HEK293 (cell line): Measurements from ENCODE around the gene COL19A1.
A peak's percentile ranks its signal among the peaks of the same experiment; 100 is the strongest.

ENCODE experiments used
- CTCF ChIA-PET: fragments of 350-600 bp; formaldehyde crosslinking; extraction: SDS; loops from one replicate; lab custom pipeline; 2021; ENCODE audit warnings: antibody characterized with exemption; lab: Yijun Ruan, JAX
- POLR2A ChIA-PET: fragments of 300-600 bp; formaldehyde crosslinking; extraction: SDS; loops from one replicate; lab custom pipeline; 2020; ENCODE audit warnings: antibody characterized with exemption, inconsistent platforms; lab: Yijun Ruan, JAX
- H3K27ac ChIP-seq: fragments of 200-500 bp; sonication (Bioruptor generic); 2 replicates; pipeline ENCODE4 v1.5.1; 2014; ENCODE audit warnings: low read depth, low read length, control low read depth, inconsistent platforms; ENCODE audit errors: extremely low read depth
- H3K36me3 ChIP-seq, 2 experiments: fragments of 200-500 bp in 1 of 2; sonication (Bioruptor generic) in 1 of 2; 1 replicate in 1 of 2; 2 replicates in 1 of 2; pipeline ENCODE4 v1.5.1; 2014 to 2017; ENCODE audit warnings: inconsistent platforms in 2 of 2, low read length in 2 of 2; ENCODE audit not compliant: control insufficient read depth in 2 of 2, insufficient read depth in 1 of 2
- H3K4me1 ChIP-seq: fragments of 200-500 bp; sonication (Bioruptor generic); 2 replicates; pipeline ENCODE4 v1.5.1; 2014; ENCODE audit warnings: mild to moderate bottlenecking, low read length, inconsistent platforms; ENCODE audit not compliant: control insufficient read depth, insufficient read depth
- H3K4me3 ChIP-seq: 2 replicates; pipeline ENCODE4 v1.5.1; 2011; ENCODE audit warnings: low read depth, mild to moderate bottlenecking, control low read depth, low read length, moderate library complexity
- H3K9me3 ChIP-seq: fragments of 200-500 bp; sonication (Bioruptor generic); 2 replicates; pipeline ENCODE4 v1.5.1; 2014; ENCODE audit warnings: low read depth, low read length, inconsistent platforms; ENCODE audit not compliant: control insufficient read depth, insufficient read depth
- EGR2 ChIP-seq: fragments of 450-650 bp; formaldehyde crosslinking; IDR thresholded peaks from 2 replicates; pipeline ENCODE4 v1.5.1; 2016; ENCODE audit warnings: low read depth, missing biosample characterization, missing genetic modification characterization
- FEZF1 ChIP-seq: fragments of 450-650 bp; formaldehyde crosslinking; IDR thresholded peaks from 2 replicates; pipeline ENCODE4 v1.5.1; 2016; ENCODE audit warnings: missing biosample characterization, missing genetic modification characterization
- GLI4 ChIP-seq: fragments of 450-650 bp; formaldehyde crosslinking; IDR thresholded peaks from 2 replicates; pipeline ENCODE4 v1.5.1; 2016; ENCODE audit warnings: missing biosample characterization, missing genetic modification characterization
- MZF1 ChIP-seq: fragments of 450-650 bp; formaldehyde crosslinking; IDR thresholded peaks from 2 replicates; pipeline ENCODE4 v1.5.1; 2017; ENCODE audit warnings: missing biosample characterization, missing genetic modification characterization, borderline replicate concordance
- PRDM1 ChIP-seq: fragments of 450-650 bp; formaldehyde crosslinking; IDR thresholded peaks from 2 replicates; pipeline ENCODE4; 2016; ENCODE audit warnings: missing biosample characterization, missing genetic modification characterization
- SALL2 ChIP-seq: fragments of 450-650 bp; formaldehyde crosslinking; IDR thresholded peaks from 2 replicates; pipeline ENCODE4 v1.5.0; 2017; ENCODE audit warnings: missing biosample characterization, mild to moderate bottlenecking, missing genetic modification characterization, borderline replicate concordance
- SCRT2 ChIP-seq: fragments of 450-650 bp; formaldehyde crosslinking; IDR thresholded peaks from 2 replicates; pipeline ENCODE4 v1.5.1; 2016; ENCODE audit warnings: missing biosample characterization, missing genetic modification characterization
- SP3 ChIP-seq: fragments of 450-650 bp; formaldehyde crosslinking; IDR thresholded peaks from 2 replicates; pipeline ENCODE4 v1.5.1; 2016; ENCODE audit warnings: missing biosample characterization, missing genetic modification characterization
- ZIC2 ChIP-seq: fragments of 450-650 bp; formaldehyde crosslinking; IDR thresholded peaks from 2 replicates; pipeline ENCODE4 v1.5.1; 2016; ENCODE audit warnings: missing biosample characterization, missing genetic modification characterization
- ZNF174 ChIP-seq: fragments of 450-650 bp; formaldehyde crosslinking; IDR thresholded peaks from 2 replicates; pipeline ENCODE4 v1.5.0; 2017; ENCODE audit warnings: missing biosample characterization, mild to moderate bottlenecking, missing genetic modification characterization
- ZNF184 ChIP-seq: fragments of 450-650 bp; IDR thresholded peaks from 2 replicates; pipeline ENCODE4 v1.5.1; 2018; ENCODE audit warnings: missing biosample characterization, mild to moderate bottlenecking, missing genetic modification characterization
- ZNF266 ChIP-seq: fragments of 450-650 bp; formaldehyde crosslinking; IDR thresholded peaks from 2 replicates; pipeline ENCODE4 v1.5.1; 2016; ENCODE audit warnings: missing biosample characterization, missing genetic modification characterization, low read depth
- ZNF48 ChIP-seq: fragments of 450-650 bp; formaldehyde crosslinking; IDR thresholded peaks from 2 replicates; pipeline ENCODE4 v1.5.1; 2016; ENCODE audit warnings: missing biosample characterization, missing genetic modification characterization
- ZNF555 ChIP-seq: fragments of 450-650 bp; formaldehyde crosslinking; conservative IDR thresholded peaks from 2 replicates; pipeline ENCODE4 v1.5.1; 2017; ENCODE audit warnings: missing biosample characterization, mild to moderate bottlenecking, missing genetic modification characterization, inconsistent platforms
- TF ChIP-seq, protein P1 (sequence below): fragments of 450-650 bp; IDR thresholded peaks from 2 replicates; pipeline ENCODE4 v1.5.1; 2018; ENCODE audit warnings: missing biosample characterization, missing genetic modification characterization
- TF ChIP-seq, protein P2 (sequence below): fragments of 450-650 bp; formaldehyde crosslinking; IDR thresholded peaks from 2 replicates; pipeline ENCODE4 v1.5.1; 2017; ENCODE audit warnings: missing biosample characterization, missing genetic modification characterization
- TF ChIP-seq, protein P3 (sequence below): sonication (generic); formaldehyde crosslinking; IDR thresholded peaks from 2 replicates; pipeline ENCODE4 v1.8.1; 2022; ENCODE audit warnings: mild to moderate bottlenecking, moderate library complexity, missing genetic modification reagents
- TF ChIP-seq, protein P4 (sequence below): fragments of 450-650 bp; formaldehyde crosslinking; IDR thresholded peaks from 2 replicates; pipeline ENCODE4 v1.5.1; 2017; ENCODE audit warnings: missing biosample characterization, missing genetic modification characterization
- TF ChIP-seq, protein P5 (sequence below): fragments of 450-650 bp; formaldehyde crosslinking; IDR thresholded peaks from 2 replicates; pipeline ENCODE4 v1.5.1; 2016; ENCODE audit warnings: missing biosample characterization, missing genetic modification characterization
- TF ChIP-seq, protein P6 (sequence below): fragments of 450-650 bp; formaldehyde crosslinking; IDR thresholded peaks from 2 replicates; pipeline ENCODE4 v1.5.1; 2016; ENCODE audit warnings: missing biosample characterization, missing genetic modification characterization

Gene COL19A1

DNA sequence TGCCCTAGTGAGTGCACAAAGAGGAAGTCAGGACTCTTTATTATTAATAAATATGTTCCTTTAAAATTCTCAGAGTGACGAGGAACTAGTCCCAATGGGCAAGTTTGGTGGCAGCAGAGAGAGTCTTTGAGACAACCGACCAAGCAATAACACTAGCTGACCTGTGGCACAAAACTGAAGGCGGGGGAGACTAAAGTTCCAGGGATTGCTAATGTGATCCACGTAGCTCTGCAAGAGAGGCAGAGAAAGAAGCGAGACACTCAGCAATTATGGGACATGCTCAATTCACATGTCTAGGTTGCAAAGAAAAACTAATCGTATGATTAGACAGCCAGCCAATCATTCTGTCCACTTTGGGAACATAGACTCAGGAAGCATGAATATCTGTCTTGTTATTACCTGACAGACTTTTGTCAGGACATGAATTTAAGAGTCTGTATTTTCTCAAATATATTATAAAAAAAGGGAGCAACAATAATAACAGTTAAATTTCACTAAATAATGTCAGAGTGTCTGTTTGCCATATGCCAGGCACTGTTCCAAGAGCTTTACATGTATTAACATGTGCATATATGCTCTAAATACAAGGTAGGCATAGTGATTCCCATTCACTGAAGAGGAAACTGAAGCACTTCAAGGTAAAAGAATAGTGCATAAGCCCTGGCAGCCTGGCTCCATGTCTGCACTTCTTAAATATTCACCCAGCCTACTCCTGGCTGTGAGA, 355.5 kb downstream of the COL19A1 start:
- H3K4me3 ChIP-seq = no peak overlapping the region
- H3K4me1 ChIP-seq = no peaks in the 10 kb centered on the region
- H3K36me3 ChIP-seq = no peaks in the 10 kb centered on the region
- TF ChIP-seq, protein P1, sequence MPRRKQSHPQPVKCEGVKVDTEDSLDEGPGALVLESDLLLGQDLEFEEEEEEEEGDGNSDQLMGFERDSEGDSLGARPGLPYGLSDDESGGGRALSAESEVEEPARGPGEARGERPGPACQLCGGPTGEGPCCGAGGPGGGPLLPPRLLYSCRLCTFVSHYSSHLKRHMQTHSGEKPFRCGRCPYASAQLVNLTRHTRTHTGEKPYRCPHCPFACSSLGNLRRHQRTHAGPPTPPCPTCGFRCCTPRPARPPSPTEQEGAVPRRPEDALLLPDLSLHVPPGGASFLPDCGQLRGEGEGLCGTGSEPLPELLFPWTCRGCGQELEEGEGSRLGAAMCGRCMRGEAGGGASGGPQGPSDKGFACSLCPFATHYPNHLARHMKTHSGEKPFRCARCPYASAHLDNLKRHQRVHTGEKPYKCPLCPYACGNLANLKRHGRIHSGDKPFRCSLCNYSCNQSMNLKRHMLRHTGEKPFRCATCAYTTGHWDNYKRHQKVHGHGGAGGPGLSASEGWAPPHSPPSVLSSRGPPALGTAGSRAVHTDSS = no peak
- no peak for TF ChIP-seq ZNF48
- ChIA-PET POLR2A (interaction anchor here (1.0 kb wide), 1 partner anchor 734 kb away, joined by 3 read pairs; no protein-coding TSS in a partner anchor), CTCF (interaction anchor here (0.5 to 5.7 kb wide), 59 partner anchors 9 to 1844 kb away, joined by 3 to 112 read pairs (median 6); partner anchors contain the start of gene SDHAF4)
- no peak overlapping the region for H3K27ac ChIP-seq
- no peaks in the 10 kb centered on the region for H3K9me3 ChIP-seq

DNA sequence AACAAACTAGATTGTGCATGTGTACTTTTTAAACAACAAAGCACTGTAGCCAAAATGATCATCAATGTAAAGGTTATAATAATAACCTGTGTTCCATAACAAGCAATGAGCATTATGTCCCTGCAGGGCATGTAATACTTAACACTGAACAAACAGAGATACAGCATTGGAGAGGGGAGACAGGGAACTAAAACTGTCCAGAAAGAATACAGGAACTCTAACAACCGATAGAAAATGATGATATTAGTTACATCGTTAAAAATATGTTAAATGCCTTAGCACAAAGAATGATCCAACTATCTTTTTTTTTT, 356.0 kb downstream of the COL19A1 start:
- TF ChIP-seq FEZF1 (peak; percentile 89), ZNF184 (no peak)
- TF ChIP-seq, protein P2, sequence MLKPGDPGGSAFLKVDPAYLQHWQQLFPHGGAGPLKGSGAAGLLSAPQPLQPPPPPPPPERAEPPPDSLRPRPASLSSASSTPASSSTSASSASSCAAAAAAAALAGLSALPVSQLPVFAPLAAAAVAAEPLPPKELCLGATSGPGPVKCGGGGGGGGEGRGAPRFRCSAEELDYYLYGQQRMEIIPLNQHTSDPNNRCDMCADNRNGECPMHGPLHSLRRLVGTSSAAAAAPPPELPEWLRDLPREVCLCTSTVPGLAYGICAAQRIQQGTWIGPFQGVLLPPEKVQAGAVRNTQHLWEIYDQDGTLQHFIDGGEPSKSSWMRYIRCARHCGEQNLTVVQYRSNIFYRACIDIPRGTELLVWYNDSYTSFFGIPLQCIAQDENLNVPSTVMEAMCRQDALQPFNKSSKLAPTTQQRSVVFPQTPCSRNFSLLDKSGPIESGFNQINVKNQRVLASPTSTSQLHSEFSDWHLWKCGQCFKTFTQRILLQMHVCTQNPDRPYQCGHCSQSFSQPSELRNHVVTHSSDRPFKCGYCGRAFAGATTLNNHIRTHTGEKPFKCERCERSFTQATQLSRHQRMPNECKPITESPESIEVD = peak; percentile 28; the same call in 1 of the 2 replicates
- Histone ChIP-seq H3K36me3 (no peaks in the 10 kb centered on the region), H3K4me1 (no peaks in the 10 kb centered on the region), H3K4me3 (no peak overlapping the region), H3K27ac (no peak overlapping the region), H3K9me3 (no peaks in the 10 kb centered on the region)
- POLR2A ChIA-PET = no interaction called here
- CTCF ChIA-PET = interaction anchor here (0.8 to 5.7 kb wide), 10 partner anchors 9 to 790 kb away, joined by 3 to 112 read pairs (median 22); no protein-coding TSS in a partner anchor

DNA sequence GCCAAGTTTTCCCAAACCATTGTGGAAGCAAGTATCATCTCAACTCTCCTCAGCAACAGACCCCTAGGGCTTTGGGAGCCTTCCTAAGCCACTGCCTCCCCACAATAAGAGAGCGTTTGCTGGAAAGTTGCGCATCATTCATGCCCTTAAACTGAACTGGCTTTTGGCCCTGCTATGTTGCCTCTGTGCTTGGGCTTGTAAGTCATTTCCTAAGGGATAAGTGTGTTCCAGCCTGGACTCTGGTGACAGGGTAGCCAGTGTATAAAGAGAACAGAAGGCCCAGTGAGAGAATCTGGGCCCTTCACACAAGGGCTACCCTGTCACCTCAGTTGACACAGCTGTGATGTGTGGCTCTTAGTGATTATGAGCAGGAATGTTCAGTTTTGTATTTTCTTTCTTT, 358.7 kb downstream of the COL19A1 start:
- POLR2A ChIA-PET = no interaction called here
- CTCF ChIA-PET = interaction anchor here (0.6 to 5.2 kb wide), 8 partner anchors 37 to 691 kb away, joined by 3 to 112 read pairs (median 3); no protein-coding TSS in a partner anchor
- TF ChIP-seq ZNF555 (tag by site-specific recombination) = no peak
- TF ChIP-seq ZIC2 (tag by site-specific recombination) = no peak
- no peak for TF ChIP-seq SCRT2
- TF ChIP-seq EGR2 (tag by site-specific recombination) = no peak
- TF ChIP-seq, protein P3, sequence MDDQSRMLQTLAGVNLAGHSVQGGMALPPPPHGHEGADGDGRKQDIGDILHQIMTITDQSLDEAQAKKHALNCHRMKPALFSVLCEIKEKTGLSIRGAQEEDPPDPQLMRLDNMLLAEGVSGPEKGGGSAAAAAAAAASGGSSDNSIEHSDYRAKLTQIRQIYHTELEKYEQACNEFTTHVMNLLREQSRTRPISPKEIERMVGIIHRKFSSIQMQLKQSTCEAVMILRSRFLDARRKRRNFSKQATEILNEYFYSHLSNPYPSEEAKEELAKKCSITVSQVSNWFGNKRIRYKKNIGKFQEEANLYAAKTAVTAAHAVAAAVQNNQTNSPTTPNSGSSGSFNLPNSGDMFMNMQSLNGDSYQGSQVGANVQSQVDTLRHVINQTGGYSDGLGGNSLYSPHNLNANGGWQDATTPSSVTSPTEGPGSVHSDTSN = no peak
- no peak for TF ChIP-seq ZNF266 (tag by site-specific recombination)
- no peak for TF ChIP-seq SP3 (tag by site-specific recombination)
- TF ChIP-seq SALL2 (tag by site-specific recombination) = no peak
- no peak for TF ChIP-seq GLI4 (tag by site-specific recombination)
- TF ChIP-seq MZF1 = no peak
- TF ChIP-seq, protein P4, sequence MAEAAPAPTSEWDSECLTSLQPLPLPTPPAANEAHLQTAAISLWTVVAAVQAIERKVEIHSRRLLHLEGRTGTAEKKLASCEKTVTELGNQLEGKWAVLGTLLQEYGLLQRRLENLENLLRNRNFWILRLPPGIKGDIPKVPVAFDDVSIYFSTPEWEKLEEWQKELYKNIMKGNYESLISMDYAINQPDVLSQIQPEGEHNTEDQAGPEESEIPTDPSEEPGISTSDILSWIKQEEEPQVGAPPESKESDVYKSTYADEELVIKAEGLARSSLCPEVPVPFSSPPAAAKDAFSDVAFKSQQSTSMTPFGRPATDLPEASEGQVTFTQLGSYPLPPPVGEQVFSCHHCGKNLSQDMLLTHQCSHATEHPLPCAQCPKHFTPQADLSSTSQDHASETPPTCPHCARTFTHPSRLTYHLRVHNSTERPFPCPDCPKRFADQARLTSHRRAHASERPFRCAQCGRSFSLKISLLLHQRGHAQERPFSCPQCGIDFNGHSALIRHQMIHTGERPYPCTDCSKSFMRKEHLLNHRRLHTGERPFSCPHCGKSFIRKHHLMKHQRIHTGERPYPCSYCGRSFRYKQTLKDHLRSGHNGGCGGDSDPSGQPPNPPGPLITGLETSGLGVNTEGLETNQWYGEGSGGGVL = no peak
- TF ChIP-seq, protein P5, sequence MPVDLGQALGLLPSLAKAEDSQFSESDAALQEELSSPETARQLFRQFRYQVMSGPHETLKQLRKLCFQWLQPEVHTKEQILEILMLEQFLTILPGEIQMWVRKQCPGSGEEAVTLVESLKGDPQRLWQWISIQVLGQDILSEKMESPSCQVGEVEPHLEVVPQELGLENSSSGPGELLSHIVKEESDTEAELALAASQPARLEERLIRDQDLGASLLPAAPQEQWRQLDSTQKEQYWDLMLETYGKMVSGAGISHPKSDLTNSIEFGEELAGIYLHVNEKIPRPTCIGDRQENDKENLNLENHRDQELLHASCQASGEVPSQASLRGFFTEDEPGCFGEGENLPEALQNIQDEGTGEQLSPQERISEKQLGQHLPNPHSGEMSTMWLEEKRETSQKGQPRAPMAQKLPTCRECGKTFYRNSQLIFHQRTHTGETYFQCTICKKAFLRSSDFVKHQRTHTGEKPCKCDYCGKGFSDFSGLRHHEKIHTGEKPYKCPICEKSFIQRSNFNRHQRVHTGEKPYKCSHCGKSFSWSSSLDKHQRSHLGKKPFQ (tag by site-specific recombination) = no peak
- TF ChIP-seq, protein P6, sequence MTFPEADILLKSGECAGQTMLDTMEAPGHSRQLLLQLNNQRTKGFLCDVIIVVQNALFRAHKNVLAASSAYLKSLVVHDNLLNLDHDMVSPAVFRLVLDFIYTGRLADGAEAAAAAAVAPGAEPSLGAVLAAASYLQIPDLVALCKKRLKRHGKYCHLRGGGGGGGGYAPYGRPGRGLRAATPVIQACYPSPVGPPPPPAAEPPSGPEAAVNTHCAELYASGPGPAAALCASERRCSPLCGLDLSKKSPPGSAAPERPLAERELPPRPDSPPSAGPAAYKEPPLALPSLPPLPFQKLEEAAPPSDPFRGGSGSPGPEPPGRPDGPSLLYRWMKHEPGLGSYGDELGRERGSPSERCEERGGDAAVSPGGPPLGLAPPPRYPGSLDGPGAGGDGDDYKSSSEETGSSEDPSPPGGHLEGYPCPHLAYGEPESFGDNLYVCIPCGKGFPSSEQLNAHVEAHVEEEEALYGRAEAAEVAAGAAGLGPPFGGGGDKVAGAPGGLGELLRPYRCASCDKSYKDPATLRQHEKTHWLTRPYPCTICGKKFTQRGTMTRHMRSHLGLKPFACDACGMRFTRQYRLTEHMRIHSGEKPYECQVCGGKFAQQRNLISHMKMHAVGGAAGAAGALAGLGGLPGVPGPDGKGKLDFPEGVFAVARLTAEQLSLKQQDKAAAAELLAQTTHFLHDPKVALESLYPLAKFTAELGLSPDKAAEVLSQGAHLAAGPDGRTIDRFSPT (tag by site-specific recombination) = no peak
- TF ChIP-seq ZNF174 (tag by site-specific recombination) = no peak
- no peak for TF ChIP-seq PRDM1

More for the DNA sequence above, 358.7 kb downstream of the COL19A1 start:
- H3K4me1 ChIP-seq = no peaks in the 10 kb centered on the region
- H3K9me3 ChIP-seq = no peaks in the 10 kb centered on the region
- no peak overlapping the region for H3K4me3 ChIP-seq
- no peak overlapping the region for H3K27ac ChIP-seq
- no peaks in the 10 kb centered on the region for H3K36me3 ChIP-seq
